Colonic mucosa (tissue), 4 donors: Measurements from ENCODE around the gene PLCG2. TPM values are rescaled to one million over a fixed set of nuclear protein-coding genes. Genes with fewer than 3 reads are reported as not detected.

Experiments
- DNase-seq: peaks from one replicate; pipeline ENCODE4 v3.0.0-alpha.2; 2020
- H3K27ac ChIP-seq: fragments of 200-600 bp; one replicate; pipeline ENCODE4 v1.8.0; 2021
- H3K27me3 ChIP-seq: fragments of 200-600 bp; one replicate; pipeline ENCODE4 v1.8.0; 2021
- H3K36me3 ChIP-seq: fragments of 200-600 bp; one replicate; pipeline ENCODE4 v1.8.0; 2021
- H3K4me1 ChIP-seq: fragments of 200-600 bp; one replicate; pipeline ENCODE4 v1.8.0; 2021; ENCODE audit warnings: mild to moderate bottlenecking
- H3K4me3 ChIP-seq: fragments of 200-600 bp; one replicate; pipeline ENCODE4 v1.8.0; 2021
- H3K9ac ChIP-seq, 2 donors: one replicate each; pipeline ENCODE4 v1.7.0; 2013; ENCODE audit warnings: control low read depth in 2 of 2, low read depth in 2 of 2, low read length in 2 of 2
- H3K9me3 ChIP-seq: fragments of 200-600 bp; one replicate; pipeline ENCODE4 v1.8.0; 2021
- CTCF ChIP-seq: fragments of 200-600 bp; IDR thresholded peaks from one replicate; pipeline ENCODE4 v1.8.0; 2022; ENCODE audit warnings: antibody characterized with exemption, mild to moderate bottlenecking
- intact Hi-C: fragments of 100-400 bp; cut with DNase I; formaldehyde crosslinking; loops from one replicate; pipeline ENCODE4 v1.14.1; 2022
- total RNA-seq, 2 donors: library from RNA; stranded (reverse); fragmentation: NEBNext Ultra II Directional in 1 of 2; extraction: Animal tissue kit (Norgen Biotek cat#: 25700) in 1 of 2; gene quantifications; one replicate each; pipeline ENCODE4 v1.2.1, GENCODE V29; 2021
- donor health status: healthy.
- donor health status: DM: no; HTN: no; CAD: no.
- donor health status: DM: no; HTN: no; CAD: no.

The PLCG2 gene
- total RNA-seq, 2 donors from 2014 or later: 9.1 to 9.6 TPM

DNA sequence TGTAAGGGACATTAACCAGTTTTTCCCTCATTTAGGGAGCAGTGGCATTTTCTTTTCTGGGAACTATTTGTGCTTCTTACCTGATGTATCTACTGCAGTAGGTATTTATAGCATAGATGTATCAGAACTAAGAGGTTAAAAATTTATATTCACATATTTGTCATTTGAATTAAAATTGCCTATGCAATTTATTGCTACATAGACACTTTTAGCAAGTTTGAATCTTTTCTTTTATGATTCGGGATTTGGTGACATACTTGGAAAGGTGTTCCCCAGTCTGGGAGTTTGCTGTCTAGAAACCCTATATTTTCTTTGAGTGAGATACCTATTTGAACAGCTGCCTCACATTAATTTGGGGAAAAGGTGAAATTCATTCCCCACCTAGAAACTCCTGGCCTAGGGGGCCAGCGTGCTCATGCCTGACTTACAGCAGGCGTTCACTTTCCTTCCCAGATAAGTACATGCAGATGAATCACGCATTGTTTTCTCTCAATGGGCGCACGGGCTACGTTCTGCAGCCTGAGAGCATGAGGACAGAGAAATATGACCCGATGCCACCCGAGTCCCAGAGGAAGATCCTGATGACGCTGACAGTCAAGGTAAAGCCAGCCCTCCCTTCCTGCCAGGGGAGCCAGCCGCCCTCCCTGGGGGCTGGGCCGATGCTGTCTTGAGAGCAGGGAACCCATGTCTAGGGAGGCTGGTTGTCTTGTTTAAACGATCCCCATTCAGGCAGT lies 158.4 kb downstream of the PLCG2 start:
- Histone ChIP-seq H3K9me3 (no peaks in the 10 kb centered on the region), H3K4me1 (no peaks in the 10 kb centered on the region), H3K27ac (no peak overlapping the region), H3K27me3 (no peaks in the 10 kb centered on the region), H3K9ac (no peak overlapping the region), H3K36me3 (no peaks in the 10 kb centered on the region), H3K4me3 (no peak overlapping the region)
- intact Hi-C loops: loop anchor here (5.0 kb wide), 1 partner anchor 295 kb away; no protein-coding TSS in a partner anchor
- DNase-seq: no peak
- TF ChIP-seq CTCF: no peak

DNA sequence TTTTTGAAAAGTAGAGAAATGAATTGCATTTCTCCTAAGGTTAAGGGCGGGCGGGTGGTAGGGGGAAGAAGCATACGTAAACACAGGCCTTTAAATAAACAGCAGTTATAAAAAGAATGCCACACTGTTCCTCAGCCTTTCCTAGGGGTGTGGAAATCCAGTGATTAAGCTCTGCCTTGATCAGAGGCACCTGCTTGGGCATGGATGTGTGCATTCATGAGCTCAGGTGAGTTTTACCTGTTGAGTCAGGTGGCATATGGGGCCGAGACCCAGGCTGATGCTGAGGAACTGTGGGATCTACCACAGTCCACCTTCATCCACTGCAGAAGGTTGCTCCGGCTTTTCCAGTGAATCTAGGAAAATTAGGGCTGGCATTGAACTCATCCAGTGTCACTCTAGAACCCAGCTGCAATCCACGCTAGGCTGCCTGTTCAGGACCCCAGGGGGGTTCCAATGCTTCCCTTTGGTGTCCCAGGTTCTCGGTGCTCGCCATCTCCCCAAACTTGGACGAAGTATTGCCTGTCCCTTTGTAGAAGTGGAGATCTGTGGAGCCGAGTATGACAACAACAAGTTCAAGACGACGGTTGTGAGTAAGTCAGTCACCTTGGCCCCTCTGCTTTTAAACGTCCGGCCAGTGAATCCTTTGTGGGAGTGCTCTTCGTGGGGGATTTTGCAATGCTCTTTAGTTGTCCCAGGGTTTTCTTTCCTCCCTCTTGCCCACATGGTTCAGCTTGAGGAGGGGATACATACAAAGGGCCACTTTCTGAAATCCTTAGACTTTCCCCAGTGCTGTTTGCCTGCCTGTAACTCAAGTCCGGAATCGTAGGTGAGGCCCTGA lies 159.5 kb downstream of the PLCG2 start:
- no peak for TF ChIP-seq CTCF
- DNase-seq: no peak
- H3K36me3 ChIP-seq: no peaks in the 10 kb centered on the region
- no peak overlapping the region for H3K4me3 ChIP-seq
- H3K27me3 ChIP-seq: no peaks in the 10 kb centered on the region
- H3K4me1 ChIP-seq: no peaks in the 10 kb centered on the region
- H3K9me3 ChIP-seq: no peaks in the 10 kb centered on the region
- no peak overlapping the region for H3K9ac ChIP-seq
- intact Hi-C loops: loop anchor here (5.0 kb wide), 1 partner anchor 294 kb away; no protein-coding TSS in a partner anchor
- no peak overlapping the region for H3K27ac ChIP-seq

- H3K4me1 ChIP-seq: no peaks in the 10 kb centered on the region
- no peaks in the 10 kb centered on the region for H3K9me3 ChIP-seq
- no peak overlapping the region for H3K27ac ChIP-seq
- H3K27me3 ChIP-seq: no peaks in the 10 kb centered on the region
- DNase-seq: no peak
- TF ChIP-seq CTCF: no peak
- no peak overlapping the region for H3K4me3 ChIP-seq
- intact Hi-C loops: loop anchor here (5.0 to 10.0 kb wide), 2 partner anchors 293 to 525 kb away; no protein-coding TSS in a partner anchor
- H3K36me3 ChIP-seq: no peaks in the 10 kb centered on the region
- H3K9ac ChIP-seq: no peak overlapping the region
Measured at GRCh38 chr16:81939164-81940056, 160.3 kb downstream of the PLCG2 start.

DNA sequence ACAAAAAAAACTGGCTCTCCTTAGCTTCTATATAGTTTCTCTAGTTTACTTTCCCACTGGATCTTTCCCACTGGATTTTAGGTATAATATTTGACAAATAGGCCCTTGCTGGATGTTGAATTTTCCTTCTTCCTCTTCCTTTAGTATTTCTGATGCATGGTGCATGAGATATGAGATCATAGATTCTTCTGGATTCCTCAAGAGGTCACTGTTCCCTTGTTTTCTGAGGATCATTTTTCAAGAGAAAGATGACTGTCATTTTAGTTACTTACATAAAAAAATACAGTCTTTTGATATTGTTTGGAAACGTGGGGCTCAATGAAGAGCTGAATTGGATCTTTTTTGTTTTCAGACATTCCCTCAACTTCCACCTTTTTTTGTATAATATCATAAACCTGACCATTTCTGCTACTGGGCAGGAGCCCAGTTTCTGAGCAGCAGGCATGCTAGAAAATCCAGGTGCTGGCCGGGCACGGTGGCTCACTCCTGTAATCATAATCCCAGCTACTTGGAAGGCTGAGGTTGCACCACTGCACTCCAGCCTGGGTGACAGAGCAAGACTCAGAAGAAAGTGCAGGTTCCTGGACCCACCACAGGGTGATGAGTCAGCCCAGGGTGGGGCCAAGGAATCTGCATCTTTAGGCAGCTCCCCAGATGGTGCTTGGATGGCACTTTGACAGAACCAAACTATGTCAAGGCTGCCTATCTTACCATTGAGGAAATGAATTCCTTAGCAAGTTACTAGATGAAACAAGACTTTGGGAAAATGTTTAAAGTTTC lies 161.9 kb downstream of the PLCG2 start:
- Histone ChIP-seq H3K36me3 (no peaks in the 10 kb centered on the region), H3K9me3 (no peaks in the 10 kb centered on the region), H3K27me3 (no peaks in the 10 kb centered on the region), H3K4me3 (no peak overlapping the region), H3K9ac (no peak overlapping the region), H3K27ac (no peak overlapping the region), H3K4me1 (no peaks in the 10 kb centered on the region)
- peak; percentile 40 for TF ChIP-seq CTCF
- intact Hi-C loops: loop anchor here (10.0 kb wide), 1 partner anchor 524 kb away; no protein-coding TSS in a partner anchor
- no peak for DNase-seq
